Skeletal muscle cell (primary cell): ENCODE results near the gene DCDC2C.

Source experiments
- DNase-seq: peaks from one replicate; pipeline ENCODE4 v3.0.0-alpha.2; 2010; ENCODE audit warnings: low read depth
- H3K4me3 ChIP-seq: 2 replicates; pipeline ENCODE4 v1.5.1; 2011; ENCODE audit warnings: low read depth, mild to moderate bottlenecking, control low read depth, low read length, moderate library complexity

DCDC2C gene

GRCh38 chr2:3739313-3739712, 35.9 kb downstream of the DCDC2C start:
- no peak for DNase-seq
- H3K4me3 ChIP-seq = no peak overlapping the region

- DNase-seq = no peak
- no peak overlapping the region for H3K4me3 ChIP-seq
Measured at GRCh38 chr2:3741396-3741795, 38.0 kb downstream of the DCDC2C start.

GRCh38 chr2:3741867-3742602, 38.7 kb downstream of the DCDC2C start:
- no peak overlapping the region for H3K4me3 ChIP-seq
- DNase-seq = no peak

GRCh38 chr2:3742743-3743508, 39.6 kb downstream of the DCDC2C start:
- DNase-seq = no peak
- H3K4me3 ChIP-seq = no peak overlapping the region

- no peak overlapping the region for H3K4me3 ChIP-seq
- DNase-seq = no peak
Measured at GRCh38 chr2:3743951-3744555, 40.7 kb downstream of the DCDC2C start.

GRCh38 chr2:3745920-3746319, 42.5 kb downstream of the DCDC2C start:
- DNase-seq = no peak
- no peak overlapping the region for H3K4me3 ChIP-seq

- H3K4me3 ChIP-seq = no peak overlapping the region
- no peak for DNase-seq
Measured at GRCh38 chr2:3747032-3747654, 43.8 kb downstream of the DCDC2C start.

GRCh38 chr2:3747826-3748225, 44.5 kb downstream of the DCDC2C start:
- no peak for DNase-seq

GRCh38 chr2:3749201-3749600, 45.8 kb downstream of the DCDC2C start:
- no peak for DNase-seq
- H3K4me3 ChIP-seq = no peak overlapping the region

More at GRCh38 chr2:3747826-3748225, 44.5 kb downstream of the DCDC2C start:
- H3K4me3 ChIP-seq = no peak overlapping the region

- no peak for DNase-seq
- no peak overlapping the region for H3K4me3 ChIP-seq
Measured at GRCh38 chr2:3751251-3751650, 47.9 kb downstream of the DCDC2C start.

- no peak overlapping the region for H3K4me3 ChIP-seq
- no peak for DNase-seq
Measured at GRCh38 chr2:3751806-3752205, 48.4 kb downstream of the DCDC2C start.

GRCh38 chr2:3752376-3752775, 49.0 kb downstream of the DCDC2C start:
- no peak for DNase-seq
- H3K4me3 ChIP-seq = no peak overlapping the region

GRCh38 chr2:3753561-3753960, 50.2 kb downstream of the DCDC2C start:
- DNase-seq = no peak
- H3K4me3 ChIP-seq = no peak overlapping the region

- H3K4me3 ChIP-seq = no peak overlapping the region
- DNase-seq = no peak
Measured at GRCh38 chr2:3754280-3754679, 50.9 kb downstream of the DCDC2C start.

- no peak for DNase-seq
- H3K4me3 ChIP-seq = no peak overlapping the region
Measured at GRCh38 chr2:3754795-3755194, 51.4 kb downstream of the DCDC2C start.

GRCh38 chr2:3755277-3755676, 51.9 kb downstream of the DCDC2C start:
- no peak overlapping the region for H3K4me3 ChIP-seq
- no peak for DNase-seq

GRCh38 chr2:3756306-3756705, 52.9 kb downstream of the DCDC2C start:
- H3K4me3 ChIP-seq = no peak overlapping the region
- no peak for DNase-seq

- no peak for DNase-seq
- no peak overlapping the region for H3K4me3 ChIP-seq
Measured at GRCh38 chr2:3758906-3759305, 55.5 kb downstream of the DCDC2C start.

GRCh38 chr2:3759331-3759730, 56.0 kb downstream of the DCDC2C start:
- H3K4me3 ChIP-seq = no peak overlapping the region
- peak; percentile 42 for DNase-seq

- H3K4me3 ChIP-seq = no peak overlapping the region
- no peak for DNase-seq
Measured at GRCh38 chr2:3759761-3760160, 56.4 kb downstream of the DCDC2C start.
